NCI-H1694 (cell line): ENCODE measurements around the gene KLHL22.
A peak's percentile ranks its signal among the peaks of the same experiment; 100 is the strongest.
"Not testable (repeated sequence)": the region's sequence is repeated elsewhere in the genome, so short reads cannot be mapped to it uniquely, and the experiment has no call there.

Experiments
- DNase-seq: peaks from one replicate; lab custom pipeline; 2025; lab: John Stamatoyannopoulos, UW

KLHL22 gene

DNA sequence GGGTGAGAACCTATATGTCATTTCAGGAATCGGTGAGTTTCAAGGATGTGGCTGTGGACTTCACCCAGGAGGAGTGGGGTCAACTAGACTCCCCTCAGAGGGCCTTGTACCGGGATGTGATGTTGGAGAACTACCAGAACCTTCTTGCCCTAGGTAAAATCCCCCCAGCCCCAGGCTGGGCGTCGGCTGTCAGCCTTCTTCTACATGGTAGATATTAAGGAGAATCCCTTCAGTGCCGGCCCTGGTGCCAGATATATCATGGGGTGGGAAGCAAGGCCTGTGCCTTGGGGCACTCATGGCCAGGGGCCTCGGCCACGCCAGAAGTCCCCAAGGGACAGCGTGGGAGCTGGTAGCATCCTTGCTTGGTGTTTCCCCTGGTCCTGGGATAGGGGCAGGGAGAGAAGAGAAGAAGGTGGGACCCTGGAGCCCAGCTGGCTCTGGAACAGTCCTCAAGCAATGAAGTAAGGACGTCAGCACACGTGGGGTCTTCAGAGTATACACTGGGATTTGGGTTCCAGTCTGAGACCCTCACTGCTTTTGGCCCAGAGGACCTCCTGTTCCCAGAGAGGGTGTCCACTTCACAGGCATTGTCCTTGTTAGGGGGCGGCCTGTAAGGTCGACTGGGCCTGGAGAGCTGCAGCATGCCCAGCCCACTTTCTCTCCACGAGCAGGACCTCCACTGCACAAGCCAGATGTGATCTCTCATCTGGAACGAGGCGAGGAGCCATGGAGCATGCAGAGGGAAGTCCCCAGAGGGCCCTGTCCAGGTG, 94.8 kb downstream of the KLHL22 start:
- DNase-seq: no peak

DNA sequence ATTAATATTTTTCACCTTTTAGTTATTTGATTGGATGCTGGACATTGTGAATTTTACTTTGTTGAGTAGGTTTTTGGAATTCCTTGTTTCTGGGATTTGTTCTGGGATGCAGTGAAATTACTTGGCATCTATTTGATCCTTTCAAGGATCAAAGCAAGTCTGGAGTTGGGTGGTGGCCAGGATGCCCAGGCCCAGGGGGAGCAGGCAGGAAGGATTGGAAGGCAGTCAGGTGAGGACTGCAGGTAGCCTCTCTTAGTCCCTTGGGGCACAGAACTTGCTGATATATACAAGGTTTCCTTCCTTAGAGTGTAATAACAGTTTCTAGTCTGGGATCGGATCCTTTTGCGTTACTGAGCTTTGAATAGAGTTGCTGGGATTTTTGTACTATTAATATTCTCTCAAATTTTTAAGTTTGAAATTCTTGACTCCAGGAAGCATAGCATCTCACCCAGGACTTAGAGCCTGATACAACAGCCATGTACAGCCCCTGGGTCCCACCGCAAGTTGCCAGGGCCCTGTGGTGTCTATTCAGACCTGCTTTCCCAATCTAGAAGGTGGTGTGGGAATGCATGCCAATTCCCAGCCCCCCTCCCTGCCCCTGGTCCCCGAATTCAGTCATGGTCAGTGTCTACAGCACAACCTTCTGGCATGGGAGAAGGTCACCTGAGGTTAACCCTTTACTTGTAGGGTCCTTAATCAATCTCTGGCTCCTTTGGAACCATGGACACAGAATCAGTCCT, 95.6 kb downstream of the KLHL22 start:
- DNase-seq: no peak

GRCh38 chr22:20398420-20398819, 97.2 kb downstream of the KLHL22 start:
- no peak for DNase-seq

- no peak for DNase-seq
Measured at GRCh38 chr22:20397498-20397897, 98.1 kb downstream of the KLHL22 start.

GRCh38 chr22:20396639-20397038, 99.0 kb downstream of the KLHL22 start:
- DNase-seq: no peak

- no peak for DNase-seq
Measured at GRCh38 chr22:20395907-20396287, 99.7 kb downstream of the KLHL22 start.

DNA sequence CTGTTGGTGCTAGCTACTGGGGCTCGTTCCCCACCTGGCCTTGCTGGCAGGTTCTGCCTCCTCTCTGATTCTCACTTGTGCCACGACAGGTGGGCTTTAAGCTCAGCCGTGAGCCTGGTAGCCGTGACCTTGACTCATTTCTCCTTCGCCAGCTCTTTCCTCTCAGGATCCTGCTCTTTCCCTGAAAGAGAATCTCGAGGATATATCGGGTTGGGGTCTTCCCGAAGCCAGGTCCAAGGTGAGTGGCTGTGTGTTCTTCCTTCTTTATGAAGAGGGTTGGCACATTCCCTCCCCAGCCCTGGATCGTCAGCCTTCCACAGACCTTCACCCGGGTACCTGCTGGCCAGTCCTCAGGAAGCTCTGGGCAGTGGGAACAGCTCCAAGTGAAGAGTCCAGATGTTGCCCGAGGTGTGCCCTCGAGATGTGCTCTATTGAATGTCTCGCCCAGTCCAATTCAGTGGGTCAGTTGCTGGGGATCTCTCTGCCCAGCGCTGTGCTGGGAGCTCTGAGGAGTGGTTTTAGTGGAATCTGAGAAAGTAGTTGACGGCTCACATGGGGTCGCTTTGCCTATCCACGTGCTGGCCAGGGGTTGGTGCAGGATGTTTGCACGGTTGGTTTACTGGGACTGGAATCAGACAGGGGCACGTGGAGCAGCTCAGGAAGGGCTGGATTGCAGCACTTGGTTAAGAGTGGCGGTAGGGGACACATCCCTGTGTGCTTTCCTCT, 100.3 kb downstream of the KLHL22 start:
- no peak for DNase-seq

DNA sequence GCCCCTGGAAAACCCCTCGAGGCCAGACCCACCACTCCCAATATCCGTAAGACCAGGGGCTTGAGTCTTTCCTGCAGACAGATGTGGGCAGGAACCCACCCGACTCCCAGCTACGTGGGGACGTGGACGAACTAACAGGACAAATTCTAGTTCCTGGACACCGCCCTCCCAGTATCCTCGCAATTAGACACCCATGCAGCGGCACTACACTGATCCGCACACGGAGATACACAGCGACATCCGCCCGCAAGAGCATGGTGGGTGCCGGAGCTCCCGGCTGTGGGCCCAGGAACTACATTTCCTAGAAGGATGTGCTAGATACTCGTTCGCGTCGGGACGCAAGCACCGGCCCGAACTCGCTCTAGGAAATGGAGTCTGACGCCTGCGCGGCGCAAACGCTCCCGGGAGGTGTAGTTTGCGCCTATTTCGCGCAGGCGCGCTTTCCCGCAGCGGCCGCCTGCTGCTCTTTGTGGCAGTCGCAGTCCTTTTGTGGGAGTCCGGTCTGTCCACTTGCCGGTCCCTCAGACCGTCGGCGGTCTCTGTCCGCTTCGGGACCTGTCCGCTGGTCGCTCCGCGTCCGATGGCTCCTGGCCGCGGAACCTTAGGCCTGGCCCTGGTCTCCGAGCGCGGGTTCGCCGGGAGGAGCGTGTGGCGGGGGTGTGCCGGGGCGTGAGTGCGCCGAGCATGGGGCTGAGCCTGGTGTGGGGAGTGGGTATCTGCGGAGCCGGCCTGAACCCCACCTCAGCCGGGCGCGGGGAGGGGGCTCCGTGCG, 101.7 kb downstream of the KLHL22 start, which contains the start of gene ZNF74:
TSS of gene ZNF74 (plus strand) at position 447 of the 772 bp plus-strand sequence. CDS start 478 bp downstream, outside the sequence.
- peak; percentile 46 for DNase-seq

DNA sequence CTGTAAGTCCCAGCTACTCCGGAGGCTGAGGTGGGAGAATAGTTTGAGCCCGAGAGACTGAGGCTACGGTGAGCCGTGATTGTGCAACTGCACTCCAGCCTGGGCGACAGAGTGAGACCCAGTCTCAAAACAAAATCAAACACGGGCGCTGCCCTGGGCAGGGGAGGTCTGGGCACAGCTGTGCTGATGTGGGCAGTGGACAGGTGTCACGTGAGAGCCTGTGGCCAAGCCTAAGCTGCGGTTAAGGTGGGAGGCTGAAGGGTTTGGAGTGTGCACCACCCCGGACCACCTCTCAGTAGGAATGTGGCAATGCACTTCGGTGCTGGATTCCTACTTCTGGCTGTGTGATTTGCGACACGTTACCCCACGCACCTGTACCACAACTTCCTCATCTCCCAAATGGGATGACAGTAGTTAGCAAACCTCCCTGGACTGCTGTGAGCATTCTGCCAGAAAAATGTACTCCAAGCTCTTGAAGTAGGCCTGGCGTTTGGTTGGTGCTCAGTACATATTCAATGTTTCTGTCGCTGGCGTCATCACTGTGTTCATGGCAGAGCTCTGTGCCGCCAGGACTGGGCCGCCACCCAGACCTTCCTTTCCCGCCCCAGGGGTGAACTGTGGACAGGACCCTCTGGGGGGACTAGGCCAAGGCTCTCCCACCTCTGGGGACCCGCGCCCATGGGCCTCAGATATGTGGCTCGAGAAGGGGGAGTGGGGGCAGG, 102.5 kb downstream of the KLHL22 start:
- DNase-seq: no peak

DNA sequence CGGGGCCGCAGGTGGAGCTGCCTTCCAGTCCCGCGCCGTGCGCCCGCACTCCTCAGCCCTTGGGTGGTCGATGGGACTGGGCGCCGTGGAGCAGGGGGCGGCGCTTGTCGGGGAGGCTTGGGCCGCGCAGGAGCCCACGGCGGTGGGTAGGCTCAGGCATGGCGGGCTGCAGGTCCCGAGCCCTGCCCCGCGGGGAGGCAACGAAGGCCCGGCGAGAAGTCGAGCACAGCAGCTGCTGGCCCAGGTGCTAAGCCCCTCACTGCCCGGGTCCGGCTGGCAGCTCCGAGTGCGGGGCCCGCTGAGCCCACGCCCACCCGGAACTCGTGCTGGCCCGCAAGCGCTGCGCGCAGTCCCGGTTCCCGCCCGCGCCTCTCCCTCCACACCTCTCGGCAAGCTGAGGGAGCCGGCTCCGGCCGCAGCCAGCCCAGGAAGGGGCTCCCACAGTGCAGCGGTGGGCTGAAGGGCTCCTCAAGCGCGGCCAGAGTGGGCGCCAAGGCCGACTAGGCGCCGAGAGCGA, 103.2 kb downstream of the KLHL22 start:
- not testable (repeated sequence) for DNase-seq
